ENCODE measurements around the gene ARID3B.
A peak's percentile ranks its signal among the peaks of the same experiment; 100 is the strongest.

The ARID3B gene

DNA sequence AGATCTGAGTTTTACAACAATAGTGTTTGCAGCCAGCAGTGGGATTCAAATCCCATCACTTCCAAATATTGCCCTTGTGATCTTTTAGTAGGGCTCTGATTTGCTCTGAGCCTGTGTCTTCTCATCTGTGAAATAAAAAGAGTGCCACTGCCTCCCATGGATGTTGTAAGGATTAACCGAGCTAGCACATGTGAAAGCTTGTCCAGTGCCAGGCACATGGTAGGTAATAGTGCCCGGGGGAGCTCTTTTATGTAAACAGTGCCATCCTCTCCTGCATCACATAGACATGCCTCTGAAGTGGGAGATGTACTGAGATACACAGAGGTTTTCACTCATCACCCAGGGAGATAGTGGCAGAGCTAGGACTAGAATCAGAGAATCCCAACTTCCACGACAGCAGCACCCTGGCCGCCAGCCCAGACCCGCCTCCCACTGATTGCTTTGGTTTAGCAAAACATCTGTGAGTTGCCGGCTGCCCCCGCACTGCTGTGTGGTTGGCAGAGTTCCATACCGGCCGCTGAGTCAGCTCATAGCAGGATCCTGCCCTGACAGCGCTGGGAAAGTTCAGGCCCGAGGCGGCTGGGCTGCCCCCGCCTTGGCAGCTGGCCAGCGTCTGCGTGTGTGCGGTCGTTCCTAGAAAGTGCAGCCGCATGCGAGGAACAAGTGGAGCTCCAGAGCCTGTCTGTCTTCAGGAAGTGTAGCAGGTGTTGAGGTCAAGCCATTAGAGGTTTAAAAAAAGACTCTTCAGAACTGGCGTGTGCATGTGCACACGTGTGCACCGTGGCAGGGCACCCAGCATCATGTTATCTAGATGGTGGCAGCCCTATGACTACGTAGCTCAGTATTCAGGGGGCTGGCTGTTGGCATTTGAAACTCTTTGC is 5.0 kb downstream of the ARID3B start:
- ChIA-PET CTCF (interaction anchor here (0.7 to 2.6 kb wide), 11 partner anchors 13 to 247 kb away, joined by 3 to 9 read pairs (median 3); partner anchors contain the start of gene UBL7), POLR2A (interaction anchor here (0.6 to 1.2 kb wide), 7 partner anchors 12 to 146 kb away, joined by 3 to 5 read pairs (median 3); no protein-coding TSS in a partner anchor)
- peak; percentile 80 for DNase-seq (ENCODE audit: extremely low spot score)
- TF ChIP-seq, protein P1, sequence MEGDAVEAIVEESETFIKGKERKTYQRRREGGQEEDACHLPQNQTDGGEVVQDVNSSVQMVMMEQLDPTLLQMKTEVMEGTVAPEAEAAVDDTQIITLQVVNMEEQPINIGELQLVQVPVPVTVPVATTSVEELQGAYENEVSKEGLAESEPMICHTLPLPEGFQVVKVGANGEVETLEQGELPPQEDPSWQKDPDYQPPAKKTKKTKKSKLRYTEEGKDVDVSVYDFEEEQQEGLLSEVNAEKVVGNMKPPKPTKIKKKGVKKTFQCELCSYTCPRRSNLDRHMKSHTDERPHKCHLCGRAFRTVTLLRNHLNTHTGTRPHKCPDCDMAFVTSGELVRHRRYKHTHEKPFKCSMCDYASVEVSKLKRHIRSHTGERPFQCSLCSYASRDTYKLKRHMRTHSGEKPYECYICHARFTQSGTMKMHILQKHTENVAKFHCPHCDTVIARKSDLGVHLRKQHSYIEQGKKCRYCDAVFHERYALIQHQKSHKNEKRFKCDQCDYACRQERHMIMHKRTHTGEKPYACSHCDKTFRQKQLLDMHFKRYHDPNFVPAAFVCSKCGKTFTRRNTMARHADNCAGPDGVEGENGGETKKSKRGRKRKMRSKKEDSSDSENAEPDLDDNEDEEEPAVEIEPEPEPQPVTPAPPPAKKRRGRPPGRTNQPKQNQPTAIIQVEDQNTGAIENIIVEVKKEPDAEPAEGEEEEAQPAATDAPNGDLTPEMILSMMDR (IDR thresholded peaks at IDR 0.05; ENCODE audit: control extremely low read depth, extremely low read depth, low read depth, missing control alignments), result no peak

DNA sequence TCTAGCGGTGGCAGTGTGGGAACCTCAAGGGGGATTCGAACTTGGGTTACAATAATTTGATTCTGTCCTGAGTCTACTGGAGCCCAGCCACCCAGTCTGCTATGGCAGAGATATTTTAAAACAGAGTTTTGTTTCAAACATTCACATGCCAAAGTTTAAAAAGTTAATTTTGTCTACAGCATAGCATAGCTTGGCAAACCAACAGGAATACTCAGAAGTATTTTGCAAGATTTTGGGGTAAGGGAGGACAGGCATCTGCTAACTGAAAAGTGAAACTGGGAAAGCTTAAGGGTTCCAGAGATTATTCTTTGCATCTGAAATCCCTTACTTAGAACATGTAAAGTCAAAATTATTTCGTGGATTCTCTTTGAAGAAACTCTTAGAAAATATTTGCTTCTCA is 6.6 kb downstream of the ARID3B start:
- no peak for DNase-seq (ENCODE audit: extremely low spot score)
- CTCF ChIA-PET, result interaction anchor here (1.0 kb wide), 1 partner anchor 12 kb away, joined by 3 read pairs; no protein-coding TSS in a partner anchor
- POLR2A ChIA-PET, result no interaction called here
- TF ChIP-seq, protein P1 (IDR thresholded peaks at IDR 0.05; ENCODE audit: control extremely low read depth, extremely low read depth, low read depth, missing control alignments), result no peak

DNA sequence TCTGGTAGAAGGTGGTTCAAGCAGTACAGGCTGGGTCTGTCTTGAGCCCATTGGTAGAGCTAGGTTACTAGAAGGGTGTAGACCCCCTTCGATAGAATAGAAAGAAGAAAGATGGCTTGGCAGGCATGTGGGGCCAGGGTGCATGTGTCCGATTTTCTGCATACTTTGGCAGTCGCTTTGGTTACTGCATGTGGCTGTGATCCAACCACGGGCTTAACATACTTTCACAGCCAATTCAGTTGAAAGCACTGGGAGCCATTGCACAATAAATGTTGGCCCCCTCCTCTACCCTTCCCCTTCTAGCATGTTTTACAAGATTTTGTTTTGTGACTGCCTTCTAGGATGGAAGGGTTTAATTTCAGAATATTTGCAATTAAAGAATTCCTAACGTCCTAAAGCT is 7.2 kb downstream of the ARID3B start:
- POLR2A ChIA-PET, result no interaction called here
- CTCF ChIA-PET, result interaction anchor here (1.0 kb wide), 1 partner anchor 11 kb away, joined by 3 read pairs; no protein-coding TSS in a partner anchor
- TF ChIP-seq, protein P1 (IDR thresholded peaks at IDR 0.05; ENCODE audit: control extremely low read depth, extremely low read depth, low read depth, missing control alignments), result no peak
- DNase-seq (ENCODE audit: extremely low spot score), result no peak

DNA sequence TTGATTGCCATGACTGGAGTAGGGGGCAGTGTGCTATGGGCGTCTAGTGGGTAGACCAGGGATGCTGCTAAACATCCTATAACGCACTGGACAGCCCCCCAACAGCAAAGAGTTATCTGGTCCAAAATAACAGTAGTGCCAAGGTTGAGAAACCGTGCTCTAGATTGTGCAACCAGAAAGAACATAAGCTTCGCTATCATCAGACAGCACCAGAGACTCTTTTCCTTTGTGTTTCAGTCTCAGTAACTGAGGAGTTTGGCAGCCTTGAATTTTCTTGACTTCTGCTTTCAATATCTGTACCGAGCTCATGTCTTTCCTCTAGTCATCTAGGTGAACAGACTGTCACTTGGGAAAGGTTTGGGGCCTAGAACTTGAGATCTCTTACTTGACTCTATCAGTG is 8.8 kb downstream of the ARID3B start:
- DNase-seq (ENCODE audit: extremely low spot score), result no peak
- ChIA-PET POLR2A (interaction anchor here (0.6 kb wide), 1 partner anchor 49 kb away, joined by 3 read pairs; no protein-coding TSS in a partner anchor), CTCF (interaction anchor here (1.1 kb wide), 1 partner anchor 18 kb away, joined by 3 read pairs; no protein-coding TSS in a partner anchor)
- TF ChIP-seq, protein P1 (IDR thresholded peaks at IDR 0.05; ENCODE audit: control extremely low read depth, extremely low read depth, low read depth, missing control alignments), result no peak

DNA sequence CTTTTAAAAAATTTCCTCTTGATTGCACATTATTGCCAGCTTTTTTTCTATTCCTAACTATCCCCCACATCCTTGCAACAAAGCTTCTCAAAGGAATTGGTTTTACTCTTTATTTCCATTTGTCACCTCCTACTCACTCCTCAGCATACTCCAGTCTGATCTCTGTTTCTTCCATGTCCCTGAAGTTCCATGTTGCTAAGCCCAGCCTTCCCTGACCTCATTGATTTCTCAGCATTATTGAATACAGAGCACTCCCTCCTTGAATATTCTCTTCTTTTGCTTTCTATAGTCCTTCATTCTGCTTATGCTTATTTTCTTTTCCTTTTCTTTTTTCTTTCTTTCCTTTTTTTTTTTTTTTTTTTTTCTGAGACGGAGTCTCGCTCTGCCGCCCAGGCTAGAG is 10.7 kb downstream of the ARID3B start:
- TF ChIP-seq, protein P1 (IDR thresholded peaks at IDR 0.05; ENCODE audit: control extremely low read depth, extremely low read depth, low read depth, missing control alignments), result no peak
- DNase-seq (ENCODE audit: extremely low spot score), result no peak
- CTCF ChIA-PET, result interaction anchor here (0.9 to 2.3 kb wide), 6 partner anchors 9 to 177 kb away, joined by 3 to 8 read pairs (median 4); no protein-coding TSS in a partner anchor
- POLR2A ChIA-PET, result interaction anchor here (1.0 to 1.2 kb wide), 2 partner anchors 11 to 53 kb away, joined by 3 to 4 read pairs; partner anchors contain the start of gene ARID3B

DNA sequence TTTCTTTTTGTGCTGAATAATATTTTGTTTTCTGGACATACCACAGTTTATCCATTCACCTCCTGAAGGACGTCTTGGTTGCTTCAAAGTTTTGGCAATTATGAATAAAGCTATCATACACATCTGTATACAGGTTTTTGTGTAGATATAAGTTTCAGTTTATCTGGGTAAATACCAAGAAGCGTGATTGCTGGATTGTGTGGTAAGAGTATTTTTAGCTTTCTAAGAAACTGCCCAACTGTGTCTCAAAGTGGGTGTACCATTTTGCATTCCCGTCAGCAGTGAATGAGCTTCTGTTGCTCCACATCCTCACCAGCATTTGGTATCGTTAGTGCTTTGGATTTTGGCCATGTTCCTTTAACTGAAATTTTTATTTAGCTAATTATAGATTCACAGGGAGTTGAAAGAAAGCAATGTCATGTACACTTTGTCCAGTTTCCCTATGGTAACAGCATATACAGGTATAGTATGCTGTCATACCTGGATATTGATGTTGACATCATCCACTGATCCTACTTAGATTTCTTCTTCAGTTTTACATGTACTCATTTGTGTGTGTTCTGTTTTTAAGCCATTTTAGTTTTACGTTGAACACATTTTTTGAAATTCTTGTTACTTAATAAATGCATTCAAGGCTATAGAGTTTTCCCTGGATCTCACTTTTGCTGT is 11.9 kb downstream of the ARID3B start:
- DNase-seq (ENCODE audit: extremely low spot score), result no peak
- POLR2A ChIA-PET, result interaction anchor here (0.6 to 1.2 kb wide), 2 partner anchors 52 to 322 kb away, joined by 4 to 5 read pairs; no protein-coding TSS in a partner anchor
- TF ChIP-seq, protein P1 (IDR thresholded peaks at IDR 0.05; ENCODE audit: control extremely low read depth, extremely low read depth, low read depth, missing control alignments), result no peak
- CTCF ChIA-PET, result interaction anchor here (1.5 to 2.3 kb wide), 3 partner anchors 9 to 178 kb away, joined by 3 to 8 read pairs (median 6); no protein-coding TSS in a partner anchor
